Astrocyte (in vitro differentiated cells and primary cell): ENCODE results near the gene TMBIM4. TPM values are rescaled to one million over a fixed set of nuclear protein-coding genes. Genes with fewer than 3 reads are reported as not detected.

Source experiments
- DNase-seq: peaks from one replicate; pipeline ENCODE4 v3.0.0-alpha.2; 2010; ENCODE audit warnings: low read depth
- FAIRE-seq: peaks from 2 replicates; lab custom pipeline; 2011; peaks lifted over from hg19 to GRCh38; lab: Jason Lieb, UNC
- H2AFZ ChIP-seq: 2 replicates; pipeline ENCODE4 v1.6.0; 2012; ENCODE audit warnings: low read depth, low read length, inconsistent platforms
- H3K27ac ChIP-seq: 2 replicates; pipeline ENCODE4 v1.5.1; 2011; ENCODE audit warnings: low read depth, low read length, inconsistent platforms
- H3K27me3 ChIP-seq: 2 replicates; pipeline ENCODE4 v1.6.0; 2011; ENCODE audit warnings: low read length, inconsistent platforms; ENCODE audit not compliant: insufficient read depth
- H3K36me3 ChIP-seq: 2 replicates; pipeline ENCODE4 v1.5.1; 2011; ENCODE audit warnings: low read length, inconsistent platforms; ENCODE audit not compliant: insufficient read depth
- H3K4me1 ChIP-seq: 2 replicates; pipeline ENCODE4 v1.5.1; 2011; ENCODE audit warnings: low read length, inconsistent platforms; ENCODE audit not compliant: insufficient read depth
- H3K4me2 ChIP-seq: 2 replicates; pipeline ENCODE4 v1.6.0; 2012; ENCODE audit warnings: low read length, inconsistent platforms
- H3K4me3 ChIP-seq: 2 replicates; pipeline ENCODE4 v1.5.1; 2011; ENCODE audit warnings: low read depth, mild to moderate bottlenecking, low read length, inconsistent platforms; ENCODE audit not compliant: insufficient read depth
- H3K79me2 ChIP-seq: 2 replicates; pipeline ENCODE4 v1.6.0; 2012; ENCODE audit warnings: mild to moderate bottlenecking, low read length, inconsistent platforms; ENCODE audit not compliant: insufficient read depth
- H3K9ac ChIP-seq: 2 replicates; pipeline ENCODE4 v1.6.0; 2012; ENCODE audit warnings: mild to moderate bottlenecking, low read length, inconsistent platforms
- H3K9me3 ChIP-seq: 2 replicates; pipeline ENCODE4 v1.5.1; 2012; ENCODE audit warnings: low read depth, mild to moderate bottlenecking, low read length, inconsistent platforms; ENCODE audit not compliant: insufficient read depth
- H4K20me1 ChIP-seq: 2 replicates; pipeline ENCODE4 v1.6.0; 2012; ENCODE audit warnings: low read length, inconsistent platforms; ENCODE audit not compliant: insufficient read depth
- H3K27ac Mint-ChIP-seq: one replicate; pipeline ENCODE4 v1.8.0; 2021; ENCODE audit warnings: mild to moderate bottlenecking, mixed read lengths; ENCODE audit not compliant: unreplicated experiment
- H3K27me3 Mint-ChIP-seq: one replicate; pipeline ENCODE4 v1.8.0; 2021; ENCODE audit warnings: low read depth, mixed read lengths; ENCODE audit not compliant: unreplicated experiment
- H3K36me3 Mint-ChIP-seq: one replicate; pipeline ENCODE4 v1.8.0; 2021; ENCODE audit warnings: low read depth, mixed read lengths; ENCODE audit not compliant: unreplicated experiment
- H3K4me1 Mint-ChIP-seq: one replicate; pipeline ENCODE4 v1.8.0; 2021; ENCODE audit warnings: low read depth, mixed read lengths; ENCODE audit not compliant: unreplicated experiment
- H3K4me3 Mint-ChIP-seq: one replicate; pipeline ENCODE4 v1.8.0; 2021; ENCODE audit warnings: mild to moderate bottlenecking, moderate library complexity, mixed read lengths; ENCODE audit not compliant: unreplicated experiment
- H3K9me3 Mint-ChIP-seq: one replicate; pipeline ENCODE4 v1.8.0; 2021; ENCODE audit warnings: mild to moderate bottlenecking, mixed read lengths; ENCODE audit not compliant: unreplicated experiment
- CTCF ChIP-seq: IDR thresholded peaks from 2 replicates; pipeline ENCODE4 v1.5.1; 2011; ENCODE audit warnings: low read depth, mild to moderate bottlenecking, inconsistent platforms, low read length, moderate library complexity; ENCODE audit not compliant: insufficient read depth
- EZH2 ChIP-seq: IDR thresholded peaks from 2 replicates; pipeline ENCODE4 v1.6.1; 2012; ENCODE audit warnings: mild to moderate bottlenecking, low read length, inconsistent platforms; ENCODE audit not compliant: insufficient read depth
- total RNA-seq: library from RNA; stranded (reverse); gene quantifications from 2 replicates; pipeline ENCODE4 v1.2.1, GENCODE V29; 2021

Gene TMBIM4
- total RNA-seq, 1 donor from 2014 or later: 41.5 TPM

GRCh38 chr12:66165141-66165540 is 4.7 kb downstream of the TMBIM4 start:
- H3K4me3 ChIP-seq: no peak overlapping the region
- Mint-ChIP-seq H3K27ac (no peak overlapping the region), H3K4me1 (peaks cover 7% of the 10 kb centered on the region), H3K36me3 (peaks cover 8% of the 10 kb centered on the region), H3K27me3 (no peaks in the 10 kb centered on the region), H3K9me3 (peaks cover 2% of the 10 kb centered on the region), H3K4me3 (no peak overlapping the region)
- H3K27ac ChIP-seq: no peak overlapping the region
- no peak for TF ChIP-seq CTCF
- TF ChIP-seq EZH2: no peak
- H3K36me3 ChIP-seq: peaks cover 1% of the 10 kb centered on the region
- no peak overlapping the region for H2AFZ ChIP-seq
- no peaks in the 10 kb centered on the region for H3K27me3 ChIP-seq
- H3K79me2 ChIP-seq: peaks cover 83% of the 10 kb centered on the region
- peaks cover 42% of the 10 kb centered on the region for H4K20me1 ChIP-seq
- H3K9me3 ChIP-seq: no peaks in the 10 kb centered on the region
- no peaks in the 10 kb centered on the region for H3K4me1 ChIP-seq
- no peak overlapping the region for H3K9ac ChIP-seq
- no peak overlapping the region for H3K4me2 ChIP-seq
- no peak for DNase-seq
- no peak for FAIRE-seq

- no peaks in the 10 kb centered on the region for H3K4me1 ChIP-seq
- Mint-ChIP-seq H3K4me1 (peaks cover 7% of the 10 kb centered on the region), H3K27me3 (no peaks in the 10 kb centered on the region), H3K4me3 (no peak overlapping the region), H3K9me3 (peaks cover 2% of the 10 kb centered on the region), H3K27ac (no peak overlapping the region), H3K36me3 (peaks cover 9% of the 10 kb centered on the region)
- H3K4me3 ChIP-seq: no peak overlapping the region
- H3K4me2 ChIP-seq: no peak overlapping the region
- H3K27ac ChIP-seq: no peak overlapping the region
- H3K27me3 ChIP-seq: no peaks in the 10 kb centered on the region
- FAIRE-seq: no peak
- H3K9ac ChIP-seq: no peak overlapping the region
- peaks cover 8% of the 10 kb centered on the region for H3K36me3 ChIP-seq
- H3K79me2 ChIP-seq: peaks cover 90% of the 10 kb centered on the region
- TF ChIP-seq EZH2 (no peak), CTCF (no peak)
- peaks cover 42% of the 10 kb centered on the region for H4K20me1 ChIP-seq
- no peaks in the 10 kb centered on the region for H3K9me3 ChIP-seq
- DNase-seq: peak; percentile 49
- H2AFZ ChIP-seq: no peak overlapping the region
These were observed 5.4 kb downstream of the TMBIM4 start for GRCh38 chr12:66164349-66164821.

GRCh38 chr12:66163289-66163688 is 6.5 kb downstream of the TMBIM4 start:
- Mint-ChIP-seq H3K27me3 (no peaks in the 10 kb centered on the region), H3K9me3 (peaks cover 2% of the 10 kb centered on the region), H3K4me3 (no peak overlapping the region), H3K4me1 (peaks cover 5% of the 10 kb centered on the region), H3K27ac (no peak overlapping the region), H3K36me3 (peaks cover 9% of the 10 kb centered on the region)
- Histone ChIP-seq H3K9ac (no peak overlapping the region), H3K27ac (no peak overlapping the region), H4K20me1 (peaks cover 42% of the 10 kb centered on the region), H3K4me1 (no peaks in the 10 kb centered on the region), H3K4me3 (no peak overlapping the region), H3K27me3 (no peaks in the 10 kb centered on the region), H2AFZ (no peak overlapping the region), H3K9me3 (no peaks in the 10 kb centered on the region), H3K79me2 (peaks cover 87% of the 10 kb centered on the region), H3K36me3 (peaks cover 8% of the 10 kb centered on the region), H3K4me2 (no peak overlapping the region)
- DNase-seq (no peak), FAIRE-seq (no peak)
- TF ChIP-seq EZH2 (no peak), CTCF (no peak)
